ENCODE measurements around the gene NFS1.

The NFS1 gene

GRCh38 chr20:35680452-35681183, 18.5 kb downstream of the NFS1 start:
- DNase-seq (ENCODE audit: low read depth, low spot score), result no peak

- DNase-seq (ENCODE audit: low read depth, low spot score), result no peak
Observed at GRCh38 chr20:35674921-35675320, 24.2 kb downstream of the NFS1 start.

GRCh38 chr20:35673884-35674283, 25.3 kb downstream of the NFS1 start:
- DNase-seq (ENCODE audit: low read depth, low spot score), result no peak

GRCh38 chr20:35669681-35670080, 29.5 kb downstream of the NFS1 start:
- DNase-seq (ENCODE audit: low read depth, low spot score), result no peak

- DNase-seq (ENCODE audit: low read depth, low spot score), result no peak
Observed at GRCh38 chr20:35669221-35669620, 29.9 kb downstream of the NFS1 start.

DNA sequence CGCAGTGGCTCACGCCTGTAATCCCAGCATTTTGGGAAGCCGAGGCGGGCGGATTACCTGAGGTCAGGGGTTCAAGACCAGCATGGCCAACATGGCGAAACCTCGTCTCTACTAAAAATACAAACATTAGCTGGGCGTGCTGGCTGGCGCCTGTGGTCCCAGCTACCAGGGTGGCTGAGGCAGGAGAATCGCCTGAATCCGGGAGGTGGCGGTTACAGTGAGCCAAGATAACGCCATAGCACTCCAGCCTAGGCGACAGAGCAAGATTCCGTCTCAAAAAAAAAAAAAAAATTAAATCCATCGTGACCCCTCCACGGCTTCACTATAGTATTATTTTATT, 33.2 kb downstream of the NFS1 start:
- no peak for DNase-seq (ENCODE audit: low read depth, low spot score)

DNA sequence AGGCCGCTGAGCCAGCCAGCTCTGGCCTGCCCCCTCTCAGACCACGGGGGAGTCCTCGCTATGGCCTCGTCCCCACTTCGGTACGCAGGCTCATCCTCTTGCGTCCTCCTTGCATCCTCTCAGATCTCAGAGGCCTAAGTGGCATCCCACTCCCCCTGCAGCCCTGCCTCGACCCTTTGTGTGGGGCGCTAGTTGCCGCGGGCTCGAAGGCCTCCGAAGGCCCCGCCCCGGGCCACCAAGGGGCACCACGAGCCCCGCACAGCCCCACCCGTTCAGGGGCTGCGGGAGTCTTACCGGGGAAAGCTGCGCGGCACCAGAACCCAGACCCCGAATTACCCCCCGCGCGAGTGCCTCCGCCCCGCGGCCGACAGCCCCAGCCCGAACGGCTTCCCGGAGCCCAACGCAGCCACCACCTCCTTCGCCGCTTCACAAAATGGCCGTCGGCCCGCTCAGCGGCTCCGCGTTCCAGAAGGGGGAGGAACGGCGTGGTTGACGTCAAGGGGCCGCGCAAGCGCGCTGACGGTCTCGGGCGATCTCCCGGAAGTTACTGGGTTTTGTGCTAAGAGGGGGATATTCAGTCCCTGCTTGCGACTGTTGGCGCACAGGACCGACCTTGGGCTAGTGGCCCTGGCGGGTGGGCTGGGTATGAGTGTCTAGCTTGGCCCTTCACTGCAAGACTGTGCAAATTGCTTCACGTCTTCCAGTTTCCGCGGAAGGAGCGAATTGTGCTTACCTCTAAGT, 34.5 kb downstream of the NFS1 start, which contains the start of the genes CPNE1 and RBM12:
Gene CPNE1, minus strand, starts transcription at position 435 of the 741 bp plus-strand sequence. CDS start 31,977 bp downstream, outside the sequence.
Gene RBM12, minus strand, starts transcription at position 435 of the 741 bp plus-strand sequence. CDS start 9,578 bp downstream, outside the sequence.
- DNase-seq (ENCODE audit: low read depth, low spot score), result peak; percentile 97

GRCh38 chr20:35663516-35664465, 35.4 kb downstream of the NFS1 start:
- peak; percentile 82 for DNase-seq (ENCODE audit: low read depth, low spot score)

DNA sequence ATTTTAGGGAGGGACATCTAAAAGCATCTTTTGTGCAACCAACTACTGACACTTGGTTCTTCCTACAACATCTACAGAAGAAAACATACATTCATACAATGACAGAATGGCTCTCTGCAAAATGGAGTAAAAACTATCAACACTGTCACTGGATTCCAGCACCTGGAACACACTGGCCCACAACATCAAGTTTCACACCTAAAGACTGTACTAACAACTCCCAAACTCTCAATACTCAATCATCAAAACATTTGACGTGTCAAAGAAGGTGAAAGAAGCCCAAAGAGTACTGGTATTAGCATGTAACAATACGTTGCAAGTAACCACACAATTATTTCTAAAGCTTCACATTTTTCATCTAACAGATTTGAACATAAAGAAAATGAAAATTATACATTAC, 36.6 kb downstream of the NFS1 start:
- no peak for DNase-seq (ENCODE audit: low read depth, low spot score)

- no peak for DNase-seq (ENCODE audit: low read depth, low spot score)
Observed at GRCh38 chr20:35661908-35662307, 37.2 kb downstream of the NFS1 start.

- DNase-seq (ENCODE audit: low read depth, low spot score), result no peak
Observed at GRCh38 chr20:35661053-35661452, 38.1 kb downstream of the NFS1 start.

DNA sequence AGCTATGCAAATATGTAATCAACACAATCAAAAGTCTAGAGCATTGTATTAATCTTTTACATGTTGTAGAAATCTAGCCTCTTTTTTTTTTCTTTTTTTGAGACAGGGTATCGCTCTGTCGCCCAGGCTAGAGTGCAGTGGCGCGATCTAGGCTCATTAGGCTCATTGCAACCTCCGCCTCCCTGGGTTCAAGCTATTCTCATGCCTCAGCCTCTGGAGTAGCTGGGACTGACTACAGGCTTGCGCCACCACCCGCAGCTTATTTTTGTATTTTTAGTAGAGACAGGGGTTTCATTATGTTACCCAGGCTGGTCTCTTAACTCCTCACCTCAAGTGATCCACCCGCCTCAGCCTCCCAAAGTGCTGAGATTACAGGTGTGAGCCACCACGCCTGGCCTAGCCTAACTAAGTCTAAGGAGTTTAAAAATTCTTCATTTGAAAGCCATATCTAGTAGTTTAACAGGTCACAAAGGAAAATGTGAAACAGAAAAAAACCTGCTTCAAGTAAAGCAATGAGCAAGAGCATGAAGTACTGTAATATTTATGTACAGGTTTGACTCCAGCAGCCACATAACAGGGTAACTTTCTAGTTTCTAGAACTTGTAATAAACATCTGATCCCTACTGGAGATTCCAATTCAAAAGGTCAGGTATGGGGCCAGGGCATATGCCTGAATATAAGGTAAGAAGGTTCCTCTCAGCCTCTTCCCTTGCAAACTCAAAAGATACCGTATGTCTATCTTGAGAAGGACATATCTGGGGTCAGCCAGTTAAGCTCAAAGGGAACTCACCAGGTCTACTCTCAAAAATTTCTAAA, 38.8 kb downstream of the NFS1 start:
- DNase-seq (ENCODE audit: low read depth, low spot score), result no peak

- no peak for DNase-seq (ENCODE audit: low read depth, low spot score)
Observed at GRCh38 chr20:35657271-35657670, 41.9 kb downstream of the NFS1 start.

DNA sequence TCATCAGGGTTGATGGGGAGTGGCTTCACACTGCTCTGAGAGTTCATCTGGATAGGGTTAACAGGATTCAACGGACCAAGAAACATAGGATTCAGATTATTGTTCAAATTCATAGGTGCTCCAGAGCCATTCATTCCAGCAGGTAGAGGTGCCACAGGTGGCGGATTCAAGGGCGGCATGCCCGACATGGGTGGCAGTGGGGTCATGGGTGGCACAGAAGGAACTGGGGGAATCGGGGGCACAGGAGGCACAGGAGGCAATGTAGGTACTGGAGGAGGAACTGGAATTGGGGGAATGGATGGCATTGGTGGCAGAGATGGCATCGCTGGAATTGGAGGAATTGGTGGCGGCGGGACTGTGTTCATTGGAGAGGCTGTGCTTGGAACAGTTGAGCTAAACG, 44.7 kb downstream of the NFS1 start:
- DNase-seq (ENCODE audit: low read depth, low spot score), result no peak

- DNase-seq (ENCODE audit: low read depth, low spot score), result no peak
Observed at GRCh38 chr20:35653893-35654292, 45.3 kb downstream of the NFS1 start.

- no peak for DNase-seq (ENCODE audit: low read depth, low spot score)
Observed at GRCh38 chr20:35653430-35653734, 45.8 kb downstream of the NFS1 start.

GRCh38 chr20:35652641-35653429, 46.3 kb downstream of the NFS1 start:
- DNase-seq (ENCODE audit: low read depth, low spot score), result peak; percentile 19

- DNase-seq (ENCODE audit: low read depth, low spot score), result no peak
Observed at GRCh38 chr20:35651958-35652357, 47.2 kb downstream of the NFS1 start.

GRCh38 chr20:35650632-35651031, 48.5 kb downstream of the NFS1 start:
- no peak for DNase-seq (ENCODE audit: low read depth, low spot score)

- no peak for DNase-seq (ENCODE audit: low read depth, low spot score)
Observed at GRCh38 chr20:35648836-35649235, 50.3 kb downstream of the NFS1 start.
